GM03348 (cell line): ENCODE measurements around the gene TPM1.
"Not testable (repeated sequence)": the region's sequence is repeated elsewhere in the genome, so short reads cannot be mapped to it uniquely, and the experiment has no call there.

Experiments
- DNase-seq: peaks from one replicate; pipeline ENCODE4 v3.0.0; 2012; ENCODE audit warnings: low spot score

TPM1 gene

GRCh38 chr15:63098901-63099300 lies 56.4 kb downstream of the TPM1 start:
- not testable (repeated sequence) for DNase-seq

GRCh38 chr15:63099581-63099980 lies 57.0 kb downstream of the TPM1 start:
- DNase-seq, result not testable (repeated sequence)

- no peak for DNase-seq
These were observed 60.9 kb downstream of the TPM1 start for GRCh38 chr15:63103416-63103815.

GRCh38 chr15:63104727-63105126 lies 62.2 kb downstream of the TPM1 start:
- DNase-seq, result peak; percentile 26

- not testable (repeated sequence) for DNase-seq
These were observed 62.8 kb downstream of the TPM1 start for GRCh38 chr15:63105354-63105753.

- DNase-seq, result peak; percentile 87
These were observed 65.5 kb downstream of the TPM1 start for GRCh38 chr15:63107895-63108546.

GRCh38 chr15:63109498-63109897 lies 67.0 kb downstream of the TPM1 start:
- DNase-seq, result no peak

GRCh38 chr15:63109920-63110319 lies 67.4 kb downstream of the TPM1 start:
- DNase-seq, result no peak

- DNase-seq, result no peak
These were observed 68.0 kb downstream of the TPM1 start for GRCh38 chr15:63110428-63111026.

- DNase-seq, result no peak
These were observed 68.9 kb downstream of the TPM1 start for GRCh38 chr15:63111481-63111880.

- no peak for DNase-seq
These were observed 70.3 kb downstream of the TPM1 start for GRCh38 chr15:63112871-63113270.

GRCh38 chr15:63114465-63114864 lies 71.9 kb downstream of the TPM1 start:
- DNase-seq, result no peak
